ENCODE results near the gene TAF11L3.
"Not testable (repeated sequence)": the region's sequence is repeated elsewhere in the genome, so short reads cannot be mapped to it uniquely, and the experiment has no call there.

Gene TAF11L3

GRCh38 chr5:17511775-17512325 is 6.3 kb upstream of the TAF11L3 start:
- in situ Hi-C loops (cut with HindIII; ENCODE audit: low pct_unique_long_range_greater_than_20kb, low sequenced_read_pairs), result no loop called here
- no peak for TF ChIP-seq JUND (IDR thresholded peaks at IDR 0.05; ENCODE audit: low read depth)
- no peak for DNase-seq (ENCODE audit: low read depth in 1 of 2, low spot score in 1 of 2)

DNA sequence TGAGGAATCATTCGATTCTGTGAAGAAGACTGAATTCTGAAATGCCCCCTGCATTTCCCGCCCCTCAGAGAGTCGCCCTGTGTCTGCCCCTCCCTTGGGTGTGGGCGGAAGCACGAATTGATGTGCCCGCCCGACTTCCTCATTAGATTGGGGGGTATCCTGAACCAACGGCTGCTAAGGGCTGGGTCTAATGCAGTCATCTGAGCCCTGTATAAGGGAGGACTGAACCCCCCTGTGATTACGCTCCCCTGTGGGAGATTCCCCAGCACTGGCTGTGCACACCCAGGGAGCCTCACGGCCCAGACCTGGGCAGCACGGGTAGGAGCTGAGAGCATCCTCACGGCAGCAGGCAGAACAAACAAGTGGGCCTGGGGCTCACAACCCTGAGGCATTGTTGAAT is 641 bp upstream of the TAF11L3 start:
- in situ Hi-C loops (cut with HindIII; ENCODE audit: low pct_unique_long_range_greater_than_20kb, low sequenced_read_pairs); DNase-seq (ENCODE audit: low read depth in 1 of 2, low spot score in 1 of 2): not testable (repeated sequence)

DNA sequence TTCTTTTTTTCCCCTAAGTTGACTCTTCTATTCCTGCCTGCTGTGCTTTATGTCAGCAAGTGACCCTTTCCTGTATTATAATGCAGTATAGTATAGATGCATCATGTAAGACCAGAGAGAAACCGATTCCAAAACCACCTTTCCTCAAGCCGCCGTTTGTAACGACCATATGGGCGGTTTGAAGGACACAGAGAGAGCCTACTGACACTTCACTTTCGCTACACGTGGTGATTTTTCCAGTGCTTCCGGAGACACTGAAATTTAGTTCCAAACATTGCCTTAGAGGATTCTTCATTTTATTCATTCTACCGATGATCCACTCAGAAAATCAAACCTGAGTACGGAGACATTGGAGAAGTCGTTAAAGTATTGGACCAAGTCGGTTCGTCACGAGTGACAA is 1.3 kb downstream of the TAF11L3 start:
- DNase-seq (ENCODE audit: low read depth in 1 of 2, low spot score in 1 of 2); in situ Hi-C loops (cut with HindIII; ENCODE audit: low pct_unique_long_range_greater_than_20kb, low sequenced_read_pairs): not testable (repeated sequence)

- in situ Hi-C loops (cut with HindIII; ENCODE audit: low pct_unique_long_range_greater_than_20kb, low sequenced_read_pairs), result not testable (repeated sequence)
Observed at GRCh38 chr5:17521501-17521900, 3.3 kb downstream of the TAF11L3 start, which contains the start of gene TAF11L4. TAF11L4 (plus strand) TSS chr5:17521801.

GRCh38 chr5:17524935-17525334 is 6.8 kb downstream of the TAF11L3 start, which contains the start of gene TAF11L5:
TAF11L5 (plus strand) TSS chr5:17525235.
- DNase-seq (ENCODE audit: low read depth in 1 of 2, low spot score in 1 of 2); in situ Hi-C loops (cut with HindIII; ENCODE audit: low pct_unique_long_range_greater_than_20kb, low sequenced_read_pairs): not testable (repeated sequence)

More at GRCh38 chr5:17521501-17521900, 3.3 kb downstream of the TAF11L3 start, which contains the start of gene TAF11L4:
- DNase-seq (ENCODE audit: low read depth in 1 of 2, low spot score in 1 of 2), result not testable (repeated sequence)

DNA sequence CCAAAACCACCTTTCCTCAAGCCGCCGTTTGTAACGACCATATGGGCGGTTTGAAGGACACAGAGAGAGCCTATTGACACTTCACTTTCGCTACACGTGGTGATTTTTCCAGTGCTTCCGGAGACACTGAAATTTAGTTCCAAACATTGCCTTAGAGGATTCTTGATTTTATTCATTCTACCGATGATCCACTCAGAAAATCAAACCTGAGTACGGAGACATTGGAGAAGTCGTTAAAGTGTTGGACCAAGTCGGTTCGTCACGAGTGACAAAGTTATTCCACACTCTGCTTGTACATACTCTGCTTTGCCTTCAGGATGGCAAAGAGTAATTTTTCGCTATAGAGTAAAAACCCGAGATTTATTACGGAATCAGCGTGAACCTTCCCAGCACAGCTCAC is 8.3 kb downstream of the TAF11L3 start:
- DNase-seq (ENCODE audit: low read depth in 1 of 2, low spot score in 1 of 2); in situ Hi-C loops (cut with HindIII; ENCODE audit: low pct_unique_long_range_greater_than_20kb, low sequenced_read_pairs): not testable (repeated sequence)

DNA sequence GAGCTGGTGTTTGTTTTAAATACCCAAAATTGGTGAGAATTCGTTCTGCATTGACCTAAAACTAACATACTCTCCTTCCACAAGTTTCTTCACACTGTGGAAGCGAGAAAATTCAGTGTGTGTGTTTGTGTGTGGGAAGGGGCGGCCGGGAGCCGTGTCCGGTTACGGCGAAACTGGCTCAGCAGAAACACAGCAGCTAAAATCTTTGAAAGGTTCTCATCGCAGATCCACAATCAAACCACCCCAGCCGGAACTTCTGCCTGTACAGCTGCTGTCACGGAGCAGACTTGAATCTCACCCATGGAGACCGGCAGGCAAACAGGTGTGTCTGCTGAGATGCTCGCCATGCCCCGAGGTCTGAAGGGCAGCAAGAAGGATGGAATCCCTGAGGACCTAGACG is 10.2 kb downstream of the TAF11L3 start, which contains the start of gene TAF11L6:
Gene TAF11L6, plus strand, starts transcription at position 301 of the 400 bp plus-strand sequence.
- DNase-seq (ENCODE audit: low read depth in 1 of 2, low spot score in 1 of 2); in situ Hi-C loops (cut with HindIII; ENCODE audit: low pct_unique_long_range_greater_than_20kb, low sequenced_read_pairs): not testable (repeated sequence)
